GM23338 (cell line): Measurements from ENCODE around the gene GPC6.

Experiments
- CTCF ChIP-seq, 2 experiments: fragments of 200-600 bp in 1 of 2; sonication (generic) in 1 of 2; conservative IDR thresholded peaks; 2 replicates each; pipeline versions ENCODE4 v1.5.1 to v1.6.1; 2016 to 2017; ENCODE audit warnings: antibody characterized with exemption in 2 of 2, low read depth in 2 of 2, mild to moderate bottlenecking in 2 of 2, moderate library complexity in 1 of 2
- EZH2 ChIP-seq: fragments of 200-600 bp; sonication (generic); IDR thresholded peaks from one replicate; pipeline ENCODE4 v1.8.0; 2017; ENCODE audit warnings: antibody characterized with exemption, mild to moderate bottlenecking, low read depth; ENCODE audit not compliant: unreplicated experiment
- EZH2phosphoT487 ChIP-seq: fragments of 200-600 bp; sonication (generic); IDR thresholded peaks from one replicate; pipeline ENCODE4 v1.8.1; 2018; ENCODE audit warnings: antibody characterized with exemption; ENCODE audit not compliant: unreplicated experiment

DNA sequence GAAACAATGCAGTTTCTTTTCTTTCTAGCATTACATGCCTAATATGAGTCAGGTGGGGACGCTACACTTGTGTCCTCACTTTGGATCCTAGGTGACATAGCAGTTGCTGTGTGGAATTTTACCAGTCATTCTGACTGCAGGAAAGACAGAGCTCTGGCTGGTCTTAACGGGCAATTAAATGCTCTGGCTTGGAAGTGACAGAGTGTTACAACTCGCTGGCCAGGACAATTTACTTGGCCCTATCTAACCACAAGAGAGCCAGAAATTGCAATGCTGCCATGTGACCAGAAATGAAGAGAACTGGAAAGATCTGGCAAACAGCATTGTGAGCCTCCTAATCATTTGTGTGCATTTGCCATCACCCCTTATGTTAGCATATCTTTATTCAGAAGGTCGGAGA lies 901.8 kb downstream of the GPC6 start:
- TF ChIP-seq EZH2phosphoT487 = no peak
- no peak for TF ChIP-seq EZH2
- TF ChIP-seq CTCF (conservative IDR thresholded peaks at IDR 0.05; ENCODE audit: low read depth in 2 of 2) = no peak
